ENCODE measurements around the gene FBXO40.

GRCh38 chr3:121658716-121659435 lies 65.7 kb downstream of the FBXO40 start:
- no peak for TF ChIP-seq CREB5 (CRISPR knock-in tag; IDR thresholded peaks at IDR 0.05)
- no peak for TF ChIP-seq EP300 (IDR thresholded peaks at IDR 0.05; ENCODE audit: low read length)
- TF ChIP-seq, protein P1, sequence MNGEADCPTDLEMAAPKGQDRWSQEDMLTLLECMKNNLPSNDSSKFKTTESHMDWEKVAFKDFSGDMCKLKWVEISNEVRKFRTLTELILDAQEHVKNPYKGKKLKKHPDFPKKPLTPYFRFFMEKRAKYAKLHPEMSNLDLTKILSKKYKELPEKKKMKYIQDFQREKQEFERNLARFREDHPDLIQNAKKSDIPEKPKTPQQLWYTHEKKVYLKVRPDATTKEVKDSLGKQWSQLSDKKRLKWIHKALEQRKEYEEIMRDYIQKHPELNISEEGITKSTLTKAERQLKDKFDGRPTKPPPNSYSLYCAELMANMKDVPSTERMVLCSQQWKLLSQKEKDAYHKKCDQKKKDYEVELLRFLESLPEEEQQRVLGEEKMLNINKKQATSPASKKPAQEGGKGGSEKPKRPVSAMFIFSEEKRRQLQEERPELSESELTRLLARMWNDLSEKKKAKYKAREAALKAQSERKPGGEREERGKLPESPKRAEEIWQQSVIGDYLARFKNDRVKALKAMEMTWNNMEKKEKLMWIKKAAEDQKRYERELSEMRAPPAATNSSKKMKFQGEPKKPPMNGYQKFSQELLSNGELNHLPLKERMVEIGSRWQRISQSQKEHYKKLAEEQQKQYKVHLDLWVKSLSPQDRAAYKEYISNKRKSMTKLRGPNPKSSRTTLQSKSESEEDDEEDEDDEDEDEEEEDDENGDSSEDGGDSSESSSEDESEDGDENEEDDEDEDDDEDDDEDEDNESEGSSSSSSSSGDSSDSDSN (IDR thresholded peaks at IDR 0.05; ENCODE audit: borderline replicate concordance in 1 of 2, low read depth in 2 of 2, low read length in 2 of 2) = no peak
- no peak for TF ChIP-seq ZNF561 (CRISPR knock-in tag; conservative IDR thresholded peaks at IDR 0.05)
- TF ChIP-seq ZEB2 (IDR thresholded peaks at IDR 0.05) = no peak
- no peak for TF ChIP-seq RBM22 (IDR thresholded peaks at IDR 0.05; ENCODE audit: low read depth, low read length, poor library complexity, severe bottlenecking)
- TF ChIP-seq CTCF (IDR thresholded peaks at IDR 0.05 in 2 of 3, conservative IDR thresholded peaks at IDR 0.05 in 1 of 3; ENCODE audit: insufficient read depth in 2 of 3, low read depth in 1 of 3, low read length in 3 of 3) = no peak
- TF ChIP-seq KLF6 (CRISPR knock-in tag; IDR thresholded peaks at IDR 0.05; ENCODE audit: borderline replicate concordance) = no peak
- TF ChIP-seq, protein P2, sequence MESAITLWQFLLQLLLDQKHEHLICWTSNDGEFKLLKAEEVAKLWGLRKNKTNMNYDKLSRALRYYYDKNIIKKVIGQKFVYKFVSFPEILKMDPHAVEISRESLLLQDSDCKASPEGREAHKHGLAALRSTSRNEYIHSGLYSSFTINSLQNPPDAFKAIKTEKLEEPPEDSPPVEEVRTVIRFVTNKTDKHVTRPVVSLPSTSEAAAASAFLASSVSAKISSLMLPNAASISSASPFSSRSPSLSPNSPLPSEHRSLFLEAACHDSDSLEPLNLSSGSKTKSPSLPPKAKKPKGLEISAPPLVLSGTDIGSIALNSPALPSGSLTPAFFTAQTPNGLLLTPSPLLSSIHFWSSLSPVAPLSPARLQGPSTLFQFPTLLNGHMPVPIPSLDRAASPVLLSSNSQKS (CRISPR knock-in tag; IDR thresholded peaks at IDR 0.05) = no peak
- no peak for TF ChIP-seq MTA1 (IDR thresholded peaks at IDR 0.05; ENCODE audit: borderline replicate concordance)
- TF ChIP-seq, protein P3, sequence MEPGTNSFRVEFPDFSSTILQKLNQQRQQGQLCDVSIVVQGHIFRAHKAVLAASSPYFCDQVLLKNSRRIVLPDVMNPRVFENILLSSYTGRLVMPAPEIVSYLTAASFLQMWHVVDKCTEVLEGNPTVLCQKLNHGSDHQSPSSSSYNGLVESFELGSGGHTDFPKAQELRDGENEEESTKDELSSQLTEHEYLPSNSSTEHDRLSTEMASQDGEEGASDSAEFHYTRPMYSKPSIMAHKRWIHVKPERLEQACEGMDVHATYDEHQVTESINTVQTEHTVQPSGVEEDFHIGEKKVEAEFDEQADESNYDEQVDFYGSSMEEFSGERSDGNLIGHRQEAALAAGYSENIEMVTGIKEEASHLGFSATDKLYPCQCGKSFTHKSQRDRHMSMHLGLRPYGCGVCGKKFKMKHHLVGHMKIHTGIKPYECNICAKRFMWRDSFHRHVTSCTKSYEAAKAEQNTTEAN (CRISPR knock-in tag; IDR thresholded peaks at IDR 0.05) = no peak
